Amniotic stem cell (primary cell): Measurements from ENCODE around the gene INTS1.

ENCODE experiments used
- DNase-seq: peaks from one replicate; lab custom pipeline; 2025; lab: John Stamatoyannopoulos, UW

The INTS1 gene

GRCh38 chr7:1508277-1508758 is 4.1 kb upstream of the INTS1 start:
- no peak for DNase-seq

- DNase-seq, result no peak
These were observed 1.8 kb upstream of the INTS1 start for GRCh38 chr7:1505731-1506550.

GRCh38 chr7:1503390-1503789 is 799 bp downstream of the INTS1 start:
- no peak for DNase-seq

GRCh38 chr7:1502845-1503244 is 1.3 kb downstream of the INTS1 start:
- no peak for DNase-seq

- no peak for DNase-seq
These were observed 2.5 kb downstream of the INTS1 start for GRCh38 chr7:1501487-1502270.

- DNase-seq, result no peak
These were observed 4.0 kb downstream of the INTS1 start for GRCh38 chr7:1500064-1500807.

- DNase-seq, result no peak
These were observed 4.7 kb downstream of the INTS1 start for GRCh38 chr7:1499367-1500029.

GRCh38 chr7:1498370-1499305 is 5.6 kb downstream of the INTS1 start:
- no peak for DNase-seq

- DNase-seq, result no peak
These were observed 6.8 kb downstream of the INTS1 start for GRCh38 chr7:1497293-1497927.

GRCh38 chr7:1496531-1497292 is 7.5 kb downstream of the INTS1 start:
- no peak for DNase-seq

GRCh38 chr7:1495564-1496242 is 8.5 kb downstream of the INTS1 start:
- no peak for DNase-seq

GRCh38 chr7:1494866-1495563 is 9.2 kb downstream of the INTS1 start:
- DNase-seq, result no peak

GRCh38 chr7:1494447-1494846 is 9.7 kb downstream of the INTS1 start:
- no peak for DNase-seq

- DNase-seq, result no peak
These were observed 10.6 kb downstream of the INTS1 start for GRCh38 chr7:1493571-1493970.

GRCh38 chr7:1493129-1493528 is 11.1 kb downstream of the INTS1 start:
- DNase-seq, result no peak

- DNase-seq, result no peak
These were observed 11.5 kb downstream of the INTS1 start for GRCh38 chr7:1492640-1493039.

GRCh38 chr7:1492221-1492620 is 12.0 kb downstream of the INTS1 start:
- DNase-seq, result no peak

- DNase-seq, result no peak
These were observed 13.4 kb downstream of the INTS1 start for GRCh38 chr7:1490837-1491236.
